ENCODE results near the gene CENPK.

CENPK gene

DNA sequence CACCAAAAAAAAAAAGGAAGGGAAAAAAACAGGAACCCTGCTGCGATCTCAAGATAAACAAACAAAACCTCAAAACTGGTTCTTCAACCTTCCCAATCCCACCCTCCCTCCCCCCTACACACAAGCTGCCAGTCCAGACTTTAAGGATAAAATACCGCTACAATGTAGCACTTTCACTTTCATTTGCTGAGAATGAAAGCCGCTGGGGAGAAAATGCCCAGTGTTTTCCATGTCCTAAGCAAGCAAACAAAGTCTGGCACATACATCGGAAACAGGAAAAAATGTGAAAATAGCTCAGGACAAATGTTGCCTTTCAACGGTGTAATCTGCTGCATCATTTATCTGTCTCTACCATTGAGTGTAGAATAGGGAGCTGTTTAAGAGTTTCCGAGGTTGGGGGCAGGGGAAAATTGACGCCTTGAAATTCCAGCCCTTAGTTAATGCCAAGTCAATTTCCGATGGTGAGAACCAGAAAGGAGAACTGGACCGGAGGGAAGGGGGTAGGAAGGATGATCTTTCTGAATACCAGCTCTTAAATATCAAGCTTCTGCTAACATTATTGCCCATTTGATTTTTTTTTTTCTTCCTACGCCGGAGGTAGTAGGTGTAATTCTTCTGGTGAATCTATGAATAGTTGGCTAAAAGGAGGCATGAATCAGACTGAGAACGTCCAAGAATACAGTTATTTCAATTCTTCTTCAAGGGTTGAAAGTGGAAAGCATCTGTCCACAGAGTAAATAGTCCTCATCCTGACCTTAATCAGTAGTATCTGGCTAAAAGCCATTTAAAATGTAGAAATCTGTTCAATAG lies 80.0 kb downstream of the CENPK start:
- Histone ChIP-seq H3K36me3 (replicated peaks in 1 of 2; ENCODE audit: control insufficient read depth in 2 of 2, insufficient read depth in 2 of 2, low read length in 2 of 2) (no peaks in the 10 kb centered on the region), H3K18ac (ENCODE audit: low read length) (no peak overlapping the region), H3K14ac (ENCODE audit: low read length) (no peak overlapping the region), H3K79me1 (ENCODE audit: low read depth, low read length) (no peaks in the 10 kb centered on the region), H3K4ac (ENCODE audit: low read length) (no peak overlapping the region), H3K9ac (ENCODE audit: low read depth, low read length, poor library complexity) (no peak overlapping the region), H2AFZ (ENCODE audit: low read length) (peak overlapping the region; percentile 90), H3K4me2 (ENCODE audit: insufficient read depth, low read length, poor library complexity, severe bottlenecking) (peak overlapping the region; percentile 42), H2AK5ac (ENCODE audit: low read depth, low read length) (no peak overlapping the region), H2BK12ac (ENCODE audit: low read length) (no peak overlapping the region), H3K23ac (ENCODE audit: low read depth, low read length, poor library complexity) (no peak overlapping the region), H2BK5ac (ENCODE audit: low read length) (no peak overlapping the region), H4K8ac (ENCODE audit: low read depth, low read length) (no peak overlapping the region), H4K91ac (ENCODE audit: low read depth, low read length, poor library complexity) (no peak overlapping the region), H3K9me3 (replicated peaks in 1 of 2; ENCODE audit: control insufficient read depth in 2 of 2, insufficient read depth in 1 of 2, low read depth in 1 of 2, low read length in 2 of 2) (no peaks in the 10 kb centered on the region), H2BK15ac (ENCODE audit: low read length) (no peak overlapping the region), H3K27me3 (ENCODE audit: control insufficient read depth in 3 of 3, insufficient read depth in 3 of 3, low read depth in 1 of 3, low read length in 3 of 3) (no peaks in the 10 kb centered on the region), H3K4me1 (ENCODE audit: control insufficient read depth in 2 of 2, insufficient read depth in 1 of 2, low read depth in 1 of 2, low read length in 2 of 2) (peaks cover 2 to 8% of the 10 kb centered on the region in 2 donors), H3K4me3 (ENCODE audit: low read length in 2 of 2) (peak overlapping the region; percentile 48 to 71), H3K27ac (replicated peaks; ENCODE audit: low read length) (peak overlapping the region; percentile 95), H2BK120ac (ENCODE audit: low read depth, low read length) (no peak overlapping the region)
- no CpG with 5 or more reads among the region's 12 CpGs for WGBS, 2 donors (ENCODE audit: extremely low coverage in 2 of 2, insufficient read length in 2 of 2, insufficient replicate concordance in 1 of 2)
- DNase-seq (ENCODE audit: low spot score): no peak

DNA sequence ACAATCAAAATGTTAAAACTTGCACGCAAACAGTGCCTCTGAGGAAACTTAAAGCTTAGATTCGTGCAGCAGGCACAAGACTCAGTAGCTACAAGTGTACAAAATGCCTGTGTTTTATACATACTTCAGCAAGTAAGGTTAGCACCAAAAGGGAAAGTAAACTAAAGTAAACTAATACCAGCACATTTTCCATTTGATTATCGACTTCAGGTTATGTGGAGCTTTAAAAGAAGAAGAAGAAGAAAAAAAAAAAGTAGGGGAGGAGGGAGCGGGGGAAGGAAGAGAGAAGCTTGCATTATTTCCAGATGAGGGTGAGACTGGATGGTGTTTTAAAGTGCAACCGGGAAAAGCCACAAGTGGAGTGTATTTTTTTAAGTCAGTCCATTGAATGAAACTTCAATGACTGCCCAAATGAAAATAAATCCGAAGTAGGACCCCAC lies 80.7 kb downstream of the CENPK start:
- Histone ChIP-seq H2BK12ac (ENCODE audit: low read length) (no peak overlapping the region), H2BK120ac (ENCODE audit: low read depth, low read length) (no peak overlapping the region), H3K9ac (ENCODE audit: low read depth, low read length, poor library complexity) (no peak overlapping the region), H2BK5ac (ENCODE audit: low read length) (no peak overlapping the region), H4K91ac (ENCODE audit: low read depth, low read length, poor library complexity) (no peak overlapping the region), H2BK15ac (ENCODE audit: low read length) (no peak overlapping the region), H3K36me3 (replicated peaks in 1 of 2; ENCODE audit: control insufficient read depth in 2 of 2, insufficient read depth in 2 of 2, low read length in 2 of 2) (no peaks in the 10 kb centered on the region), H3K9me3 (replicated peaks in 1 of 2; ENCODE audit: control insufficient read depth in 2 of 2, insufficient read depth in 1 of 2, low read depth in 1 of 2, low read length in 2 of 2) (no peaks in the 10 kb centered on the region), H3K79me1 (ENCODE audit: low read depth, low read length) (no peaks in the 10 kb centered on the region), H2AFZ (ENCODE audit: low read length) (peak overlapping the region; percentile 90), H4K8ac (ENCODE audit: low read depth, low read length) (no peak overlapping the region), H3K23ac (ENCODE audit: low read depth, low read length, poor library complexity) (no peak overlapping the region), H3K4me3 (ENCODE audit: low read length in 2 of 2) (peak overlapping the region in 1 of 2 donors; percentile 48), H3K27ac (replicated peaks; ENCODE audit: low read length) (peak overlapping the region; percentile 95), H3K14ac (ENCODE audit: low read length) (no peak overlapping the region), H3K27me3 (ENCODE audit: control insufficient read depth in 3 of 3, insufficient read depth in 3 of 3, low read depth in 1 of 3, low read length in 3 of 3) (no peaks in the 10 kb centered on the region), H2AK5ac (ENCODE audit: low read depth, low read length) (no peak overlapping the region), H3K4me1 (ENCODE audit: control insufficient read depth in 2 of 2, insufficient read depth in 1 of 2, low read depth in 1 of 2, low read length in 2 of 2) (peaks cover 2 to 8% of the 10 kb centered on the region in 2 donors), H3K4me2 (ENCODE audit: insufficient read depth, low read length, poor library complexity, severe bottlenecking) (peak overlapping the region; percentile 69), H3K4ac (ENCODE audit: low read length) (no peak overlapping the region), H3K18ac (ENCODE audit: low read length) (no peak overlapping the region)
- no CpG with 5 or more reads among the region's 6 CpGs for WGBS, 2 donors (ENCODE audit: extremely low coverage in 2 of 2, insufficient read length in 2 of 2, insufficient replicate concordance in 1 of 2)
- DNase-seq (ENCODE audit: low spot score): no peak

DNA sequence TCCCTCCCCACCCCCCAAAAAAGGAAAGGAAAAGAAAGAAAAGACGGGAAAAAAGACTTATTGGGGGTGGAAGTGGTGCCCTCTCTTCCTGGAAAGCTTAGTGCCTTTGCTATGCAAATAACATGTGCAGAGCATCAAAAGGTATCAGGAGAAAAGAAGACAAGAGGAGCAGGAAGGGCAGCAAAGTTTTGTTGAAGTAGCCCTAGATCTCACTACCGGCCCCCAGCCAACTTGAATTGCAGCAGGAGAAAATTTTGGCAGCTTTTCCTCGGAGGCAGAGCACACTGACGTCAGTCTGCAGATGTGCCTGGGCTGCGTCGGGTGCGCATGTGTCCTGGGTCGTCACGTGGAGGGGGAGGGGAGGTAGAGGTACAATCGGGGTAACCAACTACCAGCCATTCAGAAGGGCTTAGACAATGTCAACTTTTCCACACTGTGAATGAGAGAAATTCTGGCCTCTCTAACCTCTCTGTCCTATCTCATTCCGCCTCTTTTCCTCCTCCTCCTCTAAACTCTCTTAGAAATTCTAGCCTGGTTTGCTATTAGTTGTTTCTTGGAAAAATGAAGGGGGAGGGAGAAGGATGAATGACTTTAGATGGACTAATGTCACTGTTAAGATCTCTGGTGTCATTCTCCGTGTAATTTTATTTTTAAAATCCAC lies 81.2 kb downstream of the CENPK start, which contains the start of gene ADAMTS6:
Gene ADAMTS6, minus strand, starts transcription at position 286 of the 661 bp plus-strand sequence. CDS start 8,247 bp downstream, outside the sequence.
- Histone ChIP-seq H3K27me3 (ENCODE audit: control insufficient read depth in 3 of 3, insufficient read depth in 3 of 3, low read depth in 1 of 3, low read length in 3 of 3) (no peaks in the 10 kb centered on the region), H3K36me3 (replicated peaks in 1 of 2; ENCODE audit: control insufficient read depth in 2 of 2, insufficient read depth in 2 of 2, low read length in 2 of 2) (no peaks in the 10 kb centered on the region), H2AFZ (ENCODE audit: low read length) (peak within 1 kb of the TSS; percentile 90), H3K4me1 (ENCODE audit: control insufficient read depth in 2 of 2, insufficient read depth in 1 of 2, low read depth in 1 of 2, low read length in 2 of 2) (peaks cover 2 to 8% of the 10 kb centered on the region in 2 donors), H3K9me3 (replicated peaks in 1 of 2; ENCODE audit: control insufficient read depth in 2 of 2, insufficient read depth in 1 of 2, low read depth in 1 of 2, low read length in 2 of 2) (no peaks in the 10 kb centered on the region), H2BK15ac (ENCODE audit: low read length) (no peak within 1 kb of the TSS), H3K9ac (ENCODE audit: low read depth, low read length, poor library complexity) (peak within 1 kb of the TSS; percentile 50), H4K8ac (ENCODE audit: low read depth, low read length) (no peak within 1 kb of the TSS), H3K18ac (ENCODE audit: low read length) (peak within 1 kb of the TSS; percentile 38), H2AK5ac (ENCODE audit: low read depth, low read length) (no peak within 1 kb of the TSS), H2BK12ac (ENCODE audit: low read length) (no peak within 1 kb of the TSS), H3K79me1 (ENCODE audit: low read depth, low read length) (no peaks in the 10 kb centered on the region), H3K4me3 (ENCODE audit: low read length in 2 of 2) (peak within 1 kb of the TSS; percentile 48 to 76), H2BK5ac (ENCODE audit: low read length) (peak within 1 kb of the TSS; percentile 95), H3K23ac (ENCODE audit: low read depth, low read length, poor library complexity) (no peak within 1 kb of the TSS), H2BK120ac (ENCODE audit: low read depth, low read length) (no peak within 1 kb of the TSS), H3K14ac (ENCODE audit: low read length) (no peak within 1 kb of the TSS), H4K91ac (ENCODE audit: low read depth, low read length, poor library complexity) (no peak within 1 kb of the TSS), H3K4ac (ENCODE audit: low read length) (no peak within 1 kb of the TSS), H3K4me2 (ENCODE audit: insufficient read depth, low read length, poor library complexity, severe bottlenecking) (peak within 1 kb of the TSS; percentile 69), H3K27ac (replicated peaks; ENCODE audit: low read length) (peak within 1 kb of the TSS; percentile 95)
- DNase-seq (ENCODE audit: low spot score): peak; percentile 69
- WGBS, 2 donors (ENCODE audit: extremely low coverage in 2 of 2, insufficient read length in 2 of 2, insufficient replicate concordance in 1 of 2): no CpG with 5 or more reads among the region's 12 CpGs

DNA sequence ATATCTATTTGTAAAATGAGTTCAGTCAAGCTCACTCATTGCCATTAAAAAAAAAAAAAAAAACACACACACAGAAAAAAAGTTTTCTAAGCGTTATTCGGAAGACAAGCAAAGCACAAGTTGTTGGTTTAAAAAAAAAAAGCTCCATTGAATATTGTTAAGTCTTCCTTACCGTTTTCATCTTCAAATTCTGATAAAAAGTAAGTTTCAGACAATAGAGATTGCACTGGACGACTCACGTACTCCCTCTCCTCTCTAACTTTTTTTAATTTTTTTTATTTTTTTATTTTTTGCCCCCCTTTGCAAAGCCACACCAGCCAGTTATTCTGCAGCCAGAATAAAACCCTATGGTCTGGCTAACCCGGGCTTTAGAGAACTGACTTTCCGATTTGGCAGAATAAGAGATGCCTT lies 81.8 kb downstream of the CENPK start:
- H3K4me1 ChIP-seq (ENCODE audit: control insufficient read depth in 2 of 2, insufficient read depth in 1 of 2, low read depth in 1 of 2, low read length in 2 of 2): peaks cover 2 to 8% of the 10 kb centered on the region in 2 donors
- no peak overlapping the region for H2BK120ac ChIP-seq (ENCODE audit: low read depth, low read length)
- no peak overlapping the region for H3K9ac ChIP-seq (ENCODE audit: low read depth, low read length, poor library complexity)
- no peak overlapping the region for H3K23ac ChIP-seq (ENCODE audit: low read depth, low read length, poor library complexity)
- H3K9me3 ChIP-seq (replicated peaks in 1 of 2; ENCODE audit: control insufficient read depth in 2 of 2, insufficient read depth in 1 of 2, low read depth in 1 of 2, low read length in 2 of 2): no peaks in the 10 kb centered on the region
- H3K4me3 ChIP-seq (ENCODE audit: low read length in 2 of 2): peak overlapping the region; percentile 48 to 76
- H3K79me1 ChIP-seq (ENCODE audit: low read depth, low read length): no peaks in the 10 kb centered on the region
- H4K91ac ChIP-seq (ENCODE audit: low read depth, low read length, poor library complexity): no peak overlapping the region
- no peak overlapping the region for H2AK5ac ChIP-seq (ENCODE audit: low read depth, low read length)
- H3K27ac ChIP-seq (replicated peaks; ENCODE audit: low read length): peak overlapping the region; percentile 95
- H3K14ac ChIP-seq (ENCODE audit: low read length): no peak overlapping the region
- no peak overlapping the region for H4K8ac ChIP-seq (ENCODE audit: low read depth, low read length)
- no peaks in the 10 kb centered on the region for H3K27me3 ChIP-seq (ENCODE audit: control insufficient read depth in 3 of 3, insufficient read depth in 3 of 3, low read depth in 1 of 3, low read length in 3 of 3)
- no peaks in the 10 kb centered on the region for H3K36me3 ChIP-seq (replicated peaks in 1 of 2; ENCODE audit: control insufficient read depth in 2 of 2, insufficient read depth in 2 of 2, low read length in 2 of 2)
- H3K4ac ChIP-seq (ENCODE audit: low read length): no peak overlapping the region
- DNase-seq (ENCODE audit: low spot score): no peak
- peak overlapping the region; percentile 90 for H2AFZ ChIP-seq (ENCODE audit: low read length)
- H2BK15ac ChIP-seq (ENCODE audit: low read length): no peak overlapping the region
- WGBS, 2 donors (ENCODE audit: extremely low coverage in 2 of 2, insufficient read length in 2 of 2, insufficient replicate concordance in 1 of 2): no CpG with 5 or more reads among the region's 7 CpGs
- H3K18ac ChIP-seq (ENCODE audit: low read length): peak overlapping the region; percentile 38
- H3K4me2 ChIP-seq (ENCODE audit: insufficient read depth, low read length, poor library complexity, severe bottlenecking): peak overlapping the region; percentile 69
- no peak overlapping the region for H2BK12ac ChIP-seq (ENCODE audit: low read length)
- H2BK5ac ChIP-seq (ENCODE audit: low read length): peak overlapping the region; percentile 95
